Upper lobe of left lung (tissue), 4 donors: ENCODE measurements around the gene OTOG.

ENCODE experiments used
- CTCF ChIP-seq, 6 experiments: fragments of 450-650 bp in 4 of 6; fragments of 200-600 bp in 2 of 6; sonication (generic) in 2 of 6; IDR thresholded peaks; one replicate each; pipeline ENCODE4 v1.5.1; 2016 to 2019; ENCODE audit warnings: antibody characterized with exemption in 6 of 6
- EP300 ChIP-seq, 4 donors: sonication (generic); formaldehyde crosslinking; IDR thresholded peaks; one replicate each; pipeline ENCODE4 v1.5.1; 2017; ENCODE audit warnings: antibody characterized with exemption in 4 of 4, control low read depth in 2 of 4
- POLR2A ChIP-seq, 4 donors: fragments of 450-650 bp; IDR thresholded peaks; one replicate each; pipeline ENCODE4 v1.5.1; 2016 to 2017; ENCODE audit warnings: antibody characterized with exemption in 4 of 4, mild to moderate bottlenecking in 2 of 4
- POLR2AphosphoS5 ChIP-seq, 2 donors: sonication (generic); formaldehyde crosslinking; IDR thresholded peaks; one replicate each; pipeline ENCODE4 v1.5.1; 2017; ENCODE audit warnings: antibody characterized with exemption in 2 of 2

- TF ChIP-seq POLR2A (IDR thresholded peaks at IDR 0.05) (no peak), CTCF (IDR thresholded peaks at IDR 0.05) (no peak), POLR2AphosphoS5 (IDR thresholded peaks at IDR 0.05) (no peak), EP300 (IDR thresholded peaks at IDR 0.05) (no peak)
Measured at GRCh38 chr11:17552041-17552355, 4.9 kb downstream of the OTOG start.
